ENCODE results near the gene TMEM117. TPM values are rescaled to one million over a fixed set of nuclear protein-coding genes. Genes with fewer than 3 reads are reported as not detected.

TMEM117 gene
- total and polyA plus RNA-seq, 10 of the 15 experiments (the other 5 are each of a cell fraction or from before 2014, with no cell fraction given), result 3.1 to 8.2 (median 6.1) TPM

DNA sequence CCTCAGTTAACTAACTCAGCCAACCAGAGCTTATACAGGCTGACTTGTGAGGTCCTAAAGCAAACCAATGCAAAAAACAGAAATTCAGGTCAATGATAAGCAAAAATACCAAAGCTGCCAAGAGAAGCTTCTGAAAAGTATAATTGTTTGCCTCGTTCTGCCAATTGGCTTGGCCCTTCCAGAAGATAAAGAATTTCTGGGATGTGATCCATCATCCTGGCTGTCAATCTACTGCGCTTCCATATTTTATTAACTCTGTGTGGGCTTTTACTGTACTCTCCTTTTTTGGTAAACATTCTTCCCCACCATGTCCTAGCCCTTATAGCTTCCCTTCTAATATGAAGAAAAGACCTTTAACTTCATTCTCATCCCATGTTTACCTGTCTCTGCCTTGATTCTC, 387.9 kb downstream of the TMEM117 start:
- intact Hi-C loops (cut with micrococcal nuclease; ENCODE audit: unreplicated experiment), result no loop called here
- ChIA-PET POLR2A (no interaction called here), CTCF (no interaction called here), RAD21 (ENCODE audit: unreplicated experiment) (no interaction called here), SMC1A (ENCODE audit: uncharacterized antibody, unreplicated experiment) (interaction anchor here (1.3 kb wide), 1 partner anchor 11 kb away, joined by 3 read pairs; no protein-coding TSS in a partner anchor)
- Histone ChIP-seq H2AFZ (ENCODE audit: control insufficient read depth, low read depth, low read length) (no peak overlapping the region), H3K27ac (ENCODE audit: control insufficient read depth, insufficient read depth) (no peak overlapping the region), H3K4me2 (ENCODE audit: control insufficient read depth, insufficient read depth) (no peak overlapping the region), H3K79me2 (ENCODE audit: control insufficient read depth, insufficient read depth, low read length) (no peaks in the 10 kb centered on the region), H3K36me3 (ENCODE audit: control insufficient read depth in 2 of 2, insufficient read depth in 2 of 2, low read length in 1 of 2) (no peaks in the 10 kb centered on the region), H3K4me3 (no peak overlapping the region), H3K4me1 (ENCODE audit: control insufficient read depth, insufficient read depth, low read length) (no peaks in the 10 kb centered on the region), H3K27me3 (replicated peaks in 1 of 2; ENCODE audit: control insufficient read depth in 2 of 2, insufficient read depth in 2 of 2, low read length in 1 of 2) (no peaks in the 10 kb centered on the region), H4K20me1 (ENCODE audit: control insufficient read depth, insufficient read depth) (no peaks in the 10 kb centered on the region), H3K9me3 (replicated peaks; ENCODE audit: control insufficient read depth, insufficient read depth, low read length) (no peaks in the 10 kb centered on the region), H3K9ac (ENCODE audit: control insufficient read depth, insufficient read depth, low read length) (no peak overlapping the region)
- FAIRE-seq, result no peak
- WGBS (ENCODE audit: insufficient coverage, insufficient replicate concordance, low lambda C conversion rate, missing lambda C conversion rate), result 48% methylated on average over 2 of the region's 2 CpGs
- in situ Hi-C loops (cut with MboI), result no loop called here
- BruUV-seq (replicated peaks), result no TSS peak
- ATAC-seq, result no peak
- DNase-seq (ENCODE audit: low read depth, low spot score), result no peak
- TF ChIP-seq, protein P1, sequence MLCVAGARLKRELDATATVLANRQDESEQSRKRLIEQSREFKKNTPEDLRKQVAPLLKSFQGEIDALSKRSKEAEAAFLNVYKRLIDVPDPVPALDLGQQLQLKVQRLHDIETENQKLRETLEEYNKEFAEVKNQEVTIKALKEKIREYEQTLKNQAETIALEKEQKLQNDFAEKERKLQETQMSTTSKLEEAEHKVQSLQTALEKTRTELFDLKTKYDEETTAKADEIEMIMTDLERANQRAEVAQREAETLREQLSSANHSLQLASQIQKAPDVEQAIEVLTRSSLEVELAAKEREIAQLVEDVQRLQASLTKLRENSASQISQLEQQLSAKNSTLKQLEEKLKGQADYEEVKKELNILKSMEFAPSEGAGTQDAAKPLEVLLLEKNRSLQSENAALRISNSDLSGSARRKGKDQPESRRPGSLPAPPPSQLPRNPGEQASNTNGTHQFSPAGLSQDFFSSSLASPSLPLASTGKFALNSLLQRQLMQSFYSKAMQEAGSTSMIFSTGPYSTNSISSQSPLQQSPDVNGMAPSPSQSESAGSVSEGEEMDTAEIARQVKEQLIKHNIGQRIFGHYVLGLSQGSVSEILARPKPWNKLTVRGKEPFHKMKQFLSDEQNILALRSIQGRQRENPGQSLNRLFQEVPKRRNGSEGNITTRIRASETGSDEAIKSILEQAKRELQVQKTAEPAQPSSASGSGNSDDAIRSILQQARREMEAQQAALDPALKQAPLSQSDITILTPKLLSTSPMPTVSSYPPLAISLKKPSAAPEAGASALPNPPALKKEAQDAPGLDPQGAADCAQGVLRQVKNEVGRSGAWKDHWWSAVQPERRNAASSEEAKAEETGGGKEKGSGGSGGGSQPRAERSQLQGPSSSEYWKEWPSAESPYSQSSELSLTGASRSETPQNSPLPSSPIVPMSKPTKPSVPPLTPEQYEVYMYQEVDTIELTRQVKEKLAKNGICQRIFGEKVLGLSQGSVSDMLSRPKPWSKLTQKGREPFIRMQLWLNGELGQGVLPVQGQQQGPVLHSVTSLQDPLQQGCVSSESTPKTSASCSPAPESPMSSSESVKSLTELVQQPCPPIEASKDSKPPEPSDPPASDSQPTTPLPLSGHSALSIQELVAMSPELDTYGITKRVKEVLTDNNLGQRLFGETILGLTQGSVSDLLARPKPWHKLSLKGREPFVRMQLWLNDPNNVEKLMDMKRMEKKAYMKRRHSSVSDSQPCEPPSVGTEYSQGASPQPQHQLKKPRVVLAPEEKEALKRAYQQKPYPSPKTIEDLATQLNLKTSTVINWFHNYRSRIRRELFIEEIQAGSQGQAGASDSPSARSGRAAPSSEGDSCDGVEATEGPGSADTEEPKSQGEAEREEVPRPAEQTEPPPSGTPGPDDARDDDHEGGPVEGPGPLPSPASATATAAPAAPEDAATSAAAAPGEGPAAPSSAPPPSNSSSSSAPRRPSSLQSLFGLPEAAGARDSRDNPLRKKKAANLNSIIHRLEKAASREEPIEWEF (IDR thresholded peaks at IDR 0.05; ENCODE audit: insufficient replicate concordance, low read depth, low read length), result no peak
- TF ChIP-seq, protein P2, sequence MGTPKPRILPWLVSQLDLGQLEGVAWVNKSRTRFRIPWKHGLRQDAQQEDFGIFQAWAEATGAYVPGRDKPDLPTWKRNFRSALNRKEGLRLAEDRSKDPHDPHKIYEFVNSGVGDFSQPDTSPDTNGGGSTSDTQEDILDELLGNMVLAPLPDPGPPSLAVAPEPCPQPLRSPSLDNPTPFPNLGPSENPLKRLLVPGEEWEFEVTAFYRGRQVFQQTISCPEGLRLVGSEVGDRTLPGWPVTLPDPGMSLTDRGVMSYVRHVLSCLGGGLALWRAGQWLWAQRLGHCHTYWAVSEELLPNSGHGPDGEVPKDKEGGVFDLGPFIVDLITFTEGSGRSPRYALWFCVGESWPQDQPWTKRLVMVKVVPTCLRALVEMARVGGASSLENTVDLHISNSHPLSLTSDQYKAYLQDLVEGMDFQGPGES (IDR thresholded peaks at IDR 0.05), result no peak
- TF ChIP-seq RCOR1 (conservative IDR thresholded peaks at IDR 0.05; ENCODE audit: low read depth, low read length) (no peak), MEF2B (IDR thresholded peaks at IDR 0.05; ENCODE audit: partially characterized antibody, poor library complexity, severe bottlenecking) (no peak), BHLHE40 (IDR thresholded peaks at IDR 0.05; ENCODE audit: borderline replicate concordance in 1 of 2, low read depth in 2 of 2, low read length in 1 of 2) (no peak), SMAD5 (IDR thresholded peaks at IDR 0.05; ENCODE audit: low read depth) (no peak), TARDBP (IDR thresholded peaks at IDR 0.05; ENCODE audit: borderline replicate concordance) (no peak)
- TF ChIP-seq, protein P3, sequence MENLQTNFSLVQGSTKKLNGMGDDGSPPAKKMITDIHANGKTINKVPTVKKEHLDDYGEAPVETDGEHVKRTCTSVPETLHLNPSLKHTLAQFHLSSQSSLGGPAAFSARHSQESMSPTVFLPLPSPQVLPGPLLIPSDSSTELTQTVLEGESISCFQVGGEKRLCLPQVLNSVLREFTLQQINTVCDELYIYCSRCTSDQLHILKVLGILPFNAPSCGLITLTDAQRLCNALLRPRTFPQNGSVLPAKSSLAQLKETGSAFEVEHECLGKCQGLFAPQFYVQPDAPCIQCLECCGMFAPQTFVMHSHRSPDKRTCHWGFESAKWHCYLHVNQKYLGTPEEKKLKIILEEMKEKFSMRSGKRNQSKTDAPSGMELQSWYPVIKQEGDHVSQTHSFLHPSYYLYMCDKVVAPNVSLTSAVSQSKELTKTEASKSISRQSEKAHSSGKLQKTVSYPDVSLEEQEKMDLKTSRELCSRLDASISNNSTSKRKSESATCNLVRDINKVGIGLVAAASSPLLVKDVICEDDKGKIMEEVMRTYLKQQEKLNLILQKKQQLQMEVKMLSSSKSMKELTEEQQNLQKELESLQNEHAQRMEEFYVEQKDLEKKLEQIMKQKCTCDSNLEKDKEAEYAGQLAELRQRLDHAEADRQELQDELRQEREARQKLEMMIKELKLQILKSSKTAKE (IDR thresholded peaks at IDR 0.05; ENCODE audit: low read depth, poor library complexity, severe bottlenecking), result no peak
- TF ChIP-seq, protein P4, sequence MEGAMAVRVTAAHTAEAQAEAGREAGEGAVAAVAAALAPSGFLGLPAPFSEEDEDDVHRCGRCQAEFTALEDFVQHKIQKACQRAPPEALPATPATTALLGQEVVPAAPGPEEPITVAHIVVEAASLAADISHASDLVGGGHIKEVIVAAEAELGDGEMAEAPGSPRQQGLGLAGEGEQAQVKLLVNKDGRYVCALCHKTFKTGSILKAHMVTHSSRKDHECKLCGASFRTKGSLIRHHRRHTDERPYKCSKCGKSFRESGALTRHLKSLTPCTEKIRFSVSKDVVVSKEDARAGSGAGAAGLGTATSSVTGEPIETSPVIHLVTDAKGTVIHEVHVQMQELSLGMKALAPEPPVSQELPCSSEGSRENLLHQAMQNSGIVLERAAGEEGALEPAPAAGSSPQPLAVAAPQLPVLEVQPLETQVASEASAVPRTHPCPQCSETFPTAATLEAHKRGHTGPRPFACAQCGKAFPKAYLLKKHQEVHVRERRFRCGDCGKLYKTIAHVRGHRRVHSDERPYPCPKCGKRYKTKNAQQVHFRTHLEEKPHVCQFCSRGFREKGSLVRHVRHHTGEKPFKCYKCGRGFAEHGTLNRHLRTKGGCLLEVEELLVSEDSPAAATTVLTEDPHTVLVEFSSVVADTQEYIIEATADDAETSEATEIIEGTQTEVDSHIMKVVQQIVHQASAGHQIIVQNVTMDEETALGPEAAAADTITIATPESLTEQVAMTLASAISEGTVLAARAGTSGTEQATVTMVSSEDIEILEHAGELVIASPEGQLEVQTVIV (IDR thresholded peaks at IDR 0.05; ENCODE audit: borderline replicate concordance, partially characterized antibody), result no peak
